HCT116 (cell line): Measurements from ENCODE around the gene PXDN. TPM values are rescaled to one million over a fixed set of nuclear protein-coding genes. Genes with fewer than 3 reads are reported as not detected.

Experiments used
- ATAC-seq: fragments of 200-7000 bp; cut with Tn5 transposase; 2 replicates; pipeline ENCODE4 v1.9.1; 2020; ENCODE audit warnings: mild to moderate bottlenecking, moderate library complexity
- BruUV-seq: library from RNA; stranded (reverse); fragments of 400-500 nt; replicated peaks from 2 replicates; lab custom pipeline; 2021; lab: Mats Ljungman, UMichigan
- CTCF ChIA-PET: fragments of 300-600 bp; sonication (Branson Sonifier 250); formaldehyde crosslinking; loops from one replicate; lab custom pipeline; 2021; ENCODE audit warnings: antibody characterized with exemption; lab: Charles Lee
- POLR2A ChIA-PET: fragments of 300-600, 350-600 bp; sonication (Branson Sonifier 250); formaldehyde crosslinking; loops from one replicate; lab custom pipeline; 2021; ENCODE audit warnings: antibody characterized with exemption; lab: Charles Lee
- RAD21 ChIA-PET, 2 experiments: fragments of 300-600 bp; sonication (Branson Sonifier 250); formaldehyde crosslinking; loops; one replicate each; lab custom pipeline; 2023; ENCODE audit warnings: low total read pairs in 2 of 2; ENCODE audit not compliant: uncharacterized antibody in 2 of 2, unreplicated experiment in 2 of 2, low non-redundant PET in 1 of 2; lab: Charles Lee
- DNase-seq: peaks from one replicate; pipeline ENCODE4 v3.0.0-alpha.2; 2010; ENCODE audit warnings: low read depth, low spot score
- H2AFZ ChIP-seq: fragments of 200-600 bp; shearing (Covaris generic), sonication (generic); 2 replicates; pipeline ENCODE4 v1.6.1; 2017; ENCODE audit warnings: low read depth, mixed run types, mixed read lengths, antibody characterized with exemption, low read length; ENCODE audit not compliant: poor library complexity, severe bottlenecking
- H3K27ac ChIP-seq: 2 replicates; pipeline ENCODE4 v1.5.1; 2012; ENCODE audit warnings: low read depth, low read length
- H3K27me3 ChIP-seq: fragments of 200-600 bp; sonication (generic); 2 replicates; pipeline ENCODE4 v1.6.1; 2016; ENCODE audit warnings: mixed run types, low read length, mixed read lengths; ENCODE audit not compliant: insufficient read depth
- H3K36me3 ChIP-seq, 2 experiments: fragments of 200-500 bp in 1 of 2; fragments of 200-600 bp in 1 of 2; sonication (Bioruptor generic) in 1 of 2; sonication (generic) in 1 of 2; 2 replicates each; pipeline versions ENCODE4 v1.5.1 to v1.6.1; 2014 to 2016; ENCODE audit warnings: low read length in 2 of 2, inconsistent platforms in 1 of 2, mixed read lengths in 1 of 2, mixed run types in 1 of 2; ENCODE audit not compliant: insufficient read depth in 2 of 2, control insufficient read depth in 1 of 2
- H3K4me1 ChIP-seq, 2 experiments: fragments of 200-600 bp in 1 of 2; sonication (generic) in 1 of 2; 2 replicates each; pipeline versions ENCODE4 v1.5.1 to v1.6.1; 2012 to 2017; ENCODE audit warnings: low read length in 2 of 2, inconsistent platforms in 1 of 2, mild to moderate bottlenecking in 1 of 2, mixed read lengths in 1 of 2, mixed run types in 1 of 2, moderate library complexity in 1 of 2; ENCODE audit not compliant: insufficient read depth in 2 of 2, control insufficient read depth in 1 of 2
- H3K4me2 ChIP-seq: fragments of 200-600 bp; sonication (generic); 2 replicates; pipeline ENCODE4 v1.6.1; 2017; ENCODE audit warnings: mixed run types, low read length, mixed read lengths
- H3K4me3 ChIP-seq, 2 experiments: fragments of 200-600 bp in 1 of 2; sonication (generic) in 1 of 2; replicated peaks in 1 of 2; 2 replicates each; pipeline ENCODE4 v1.5.1; 2011 to 2016; ENCODE audit warnings: low read length in 2 of 2, control low read depth in 1 of 2, low read depth in 1 of 2, mild to moderate bottlenecking in 1 of 2, mixed read lengths in 1 of 2, mixed run types in 1 of 2
- H3K79me2 ChIP-seq: fragments of 200-600 bp; sonication (generic); 2 replicates; pipeline ENCODE4 v1.6.1; 2017; ENCODE audit warnings: mild to moderate bottlenecking, mixed run types, low read length, moderate library complexity, mixed read lengths; ENCODE audit not compliant: insufficient read depth
- H3K9ac ChIP-seq: fragments of 200-600 bp; sonication (generic); 2 replicates; pipeline ENCODE4 v1.6.1; 2016; ENCODE audit warnings: low read length, mixed read lengths
- H3K9me2 ChIP-seq: fragments of 200-600 bp; sonication (generic), shearing (Covaris generic); 2 replicates; pipeline ENCODE4 v1.6.1; 2017; ENCODE audit warnings: mixed run types, mild to moderate bottlenecking, moderate library complexity; ENCODE audit not compliant: insufficient read depth
- H3K9me3 ChIP-seq, 2 experiments: fragments of 200-500 bp in 1 of 2; fragments of 200-600 bp in 1 of 2; sonication (Bioruptor generic) in 1 of 2; sonication (generic) in 1 of 2; 2 replicates each; pipeline ENCODE4 v1.6.1; 2014 to 2017; ENCODE audit warnings: low read length in 2 of 2, mixed read lengths in 2 of 2, inconsistent platforms in 1 of 2, low read depth in 1 of 2, mild to moderate bottlenecking in 1 of 2, mixed run types in 1 of 2, moderate library complexity in 1 of 2; ENCODE audit not compliant: control insufficient read depth in 1 of 2, insufficient read depth in 1 of 2
- H4K20me1 ChIP-seq: fragments of 200-600 bp; sonication (generic), shearing (Covaris generic); 2 replicates; pipeline ENCODE4 v1.6.1; 2017; ENCODE audit warnings: mixed run types, mild to moderate bottlenecking, moderate library complexity; ENCODE audit not compliant: insufficient read depth
- ATF3 ChIP-seq: IDR thresholded peaks from 2 replicates; pipeline ENCODE4 v1.6.1; 2012
- CBX3 ChIP-seq: IDR thresholded peaks from 2 replicates; pipeline ENCODE4 v1.6.1; 2012; ENCODE audit warnings: low read depth
- CTCF ChIP-seq, 3 experiments: fragments of 200-600 bp in 1 of 3; sonication (generic) in 1 of 3; IDR thresholded peaks in 2 of 3; conservative IDR thresholded peaks in 1 of 3; 2 replicates each; pipeline ENCODE4 v1.5.1; 2012 to 2017; ENCODE audit warnings: low read depth in 2 of 3, low read length in 2 of 3, antibody characterized with exemption in 1 of 3, borderline replicate concordance in 1 of 3, control low read depth in 1 of 3, mild to moderate bottlenecking in 1 of 3, mixed read lengths in 1 of 3, mixed run types in 1 of 3, moderate library complexity in 1 of 3; ENCODE audit not compliant: insufficient read depth in 1 of 3
- EZH2 ChIP-seq: fragments of 200-600 bp; sonication (generic); IDR thresholded peaks from 2 replicates; pipeline ENCODE4 v1.6.1; 2017; ENCODE audit warnings: antibody characterized with exemption, mixed run types
- FOSL1 ChIP-seq: IDR thresholded peaks from 2 replicates; pipeline ENCODE4 v1.6.1; 2012; ENCODE audit warnings: low read depth
- JUND ChIP-seq: IDR thresholded peaks from 2 replicates; pipeline ENCODE4 v1.6.1; 2012
- REST ChIP-seq: IDR thresholded peaks from 2 replicates; pipeline ENCODE4 v1.6.1; 2012; ENCODE audit warnings: low read depth
- ZBTB33 ChIP-seq: IDR thresholded peaks from 2 replicates; pipeline ENCODE4 v1.6.1; 2011; ENCODE audit warnings: mild to moderate bottlenecking, low read length, moderate library complexity; ENCODE audit not compliant: insufficient replicate concordance; ENCODE audit errors: extremely low read depth
- intact Hi-C: fragments of 100-400 bp; cut with micrococcal nuclease; formaldehyde crosslinking; loops from 2 replicates; pipeline ENCODE4 v1.10.0; 2022
- total RNA-seq: library from RNA; stranded (reverse); gene quantifications from one replicate; pipeline ENCODE4 v1.2.1, GENCODE V29; 2021; ENCODE audit not compliant: unreplicated experiment

Gene PXDN
- total RNA-seq, 1 experiment from 2014 or later: 10.7 TPM

GRCh38 chr2:1640301-1641135, 103.8 kb downstream of the PXDN start:
- DNase-seq (no peak), ATAC-seq (no peak)
- ChIA-PET RAD21 (no interaction called here), POLR2A (no interaction called here), CTCF (no interaction called here)
- H4K20me1 ChIP-seq: no peaks in the 10 kb centered on the region; the same call in 1 of the 2 replicates
- H3K4me2 ChIP-seq: no peak overlapping the region
- TF ChIP-seq JUND (no peak), FOSL1 (no peak), CTCF (IDR thresholded peaks at IDR 0.05 in 2 of 3, conservative IDR thresholded peaks at IDR 0.05 in 1 of 3; ENCODE audit: borderline replicate concordance in 1 of 3, insufficient read depth in 1 of 3, low read depth in 2 of 3, low read length in 2 of 3) (no peak), CBX3 (no peak), REST (no peak), ZBTB33 (no peak), EZH2 (no peak), ATF3 (no peak)
- H3K4me3 ChIP-seq: no peak overlapping the region
- BruUV-seq: no TSS peak
- intact Hi-C loops: no loop called here
- H3K79me2 ChIP-seq: no peaks in the 10 kb centered on the region
- no peak overlapping the region for H2AFZ ChIP-seq
- H3K4me1 ChIP-seq: no peaks in the 10 kb centered on the region; a peak in 1 of 4 replicates
- H3K9me2 ChIP-seq: no peaks in the 10 kb centered on the region
- no peak overlapping the region for H3K27ac ChIP-seq
- H3K27me3 ChIP-seq: no peaks in the 10 kb centered on the region
- no peak overlapping the region for H3K9ac ChIP-seq
- H3K36me3 ChIP-seq: no peaks in the 10 kb centered on the region
- H3K9me3 ChIP-seq: no peaks in the 10 kb centered on the region
